K562 (cell line): ENCODE results near the gene ASPG. TPM values are rescaled to one million over a fixed set of nuclear protein-coding genes. Genes with fewer than 3 reads are reported as not detected.

Experiments used
- ATAC-seq: fragments of 200-7000 bp; cut with Tn5 transposase; 3 replicates; pipeline ENCODE4 v1.9.1; 2020; ENCODE audit warnings: moderate library complexity
- BruUV-seq: library from RNA; stranded (reverse); fragments of 400-500 nt; replicated peaks from 2 replicates; lab custom pipeline; 2021; lab: Mats Ljungman, UMichigan
- CTCF ChIA-PET: fragments of 300-600 bp; formaldehyde crosslinking; extraction: SDS; loops from one replicate; lab custom pipeline; 2021; ENCODE audit warnings: low intra/inter-chr PET ratio; lab: Yijun Ruan, JAX
- POLR2A ChIA-PET: fragments of 300-600, 350-650 bp; sonication (Branson Sonifier 250); formaldehyde crosslinking; extraction: SDS; loops from one replicate; lab custom pipeline; 2021; ENCODE audit warnings: antibody characterized with exemption, inconsistent platforms; lab: Yijun Ruan, JAX
- DNase-seq, 4 experiments: peaks; one replicate each; pipeline versions ENCODE4 v3.0.0 to v3.0.0-alpha.2; 2011 to 2018; ENCODE audit warnings: low spot score in 3 of 4, mixed read lengths in 3 of 4; ENCODE audit errors: extremely low read depth in 1 of 4
- FAIRE-seq: peaks from 2 replicates; lab custom pipeline; 2011; peaks lifted over from hg19 to GRCh38; lab: Jason Lieb, UNC
- H2AFZ ChIP-seq: 2 replicates; pipeline ENCODE4 v1.6.0; 2011; ENCODE audit warnings: low read depth, low read length, control low read depth, inconsistent platforms
- H3K27ac ChIP-seq: fragments of 200-600 bp; 3 replicates; pipeline ENCODE4 v1.8.0; 2011; ENCODE audit warnings: low read depth, mild to moderate bottlenecking, control low read depth, inconsistent platforms, low read length, moderate library complexity, mixed read lengths; ENCODE audit errors: extremely low read depth
- H3K27me3 ChIP-seq, 2 experiments: fragments of 300-600 bp in 1 of 2; 2 replicates in 1 of 2; 3 replicates in 1 of 2; pipeline versions ENCODE4 v1.6.0 to v1.8.0; 2011; ENCODE audit warnings: inconsistent platforms in 2 of 2, low read length in 2 of 2, mild to moderate bottlenecking in 1 of 2, mixed read lengths in 1 of 2, moderate library complexity in 1 of 2; ENCODE audit not compliant: control insufficient read depth in 2 of 2, insufficient read depth in 2 of 2
- H3K36me3 ChIP-seq: fragments of 300-600 bp; 3 replicates; pipeline ENCODE4 v1.8.0; 2011; ENCODE audit warnings: mild to moderate bottlenecking, low read length, inconsistent platforms; ENCODE audit not compliant: control insufficient read depth, insufficient read depth
- H3K4me1 ChIP-seq, 2 experiments: fragments of 200-600 bp in 1 of 2; replicated peaks in 1 of 2; 2 replicates in 1 of 2; 3 replicates in 1 of 2; pipeline versions ENCODE4 v1.5.1 to v1.8.0; 2011; ENCODE audit warnings: inconsistent platforms in 2 of 2, low read length in 2 of 2, mild to moderate bottlenecking in 1 of 2, mixed read lengths in 1 of 2, moderate library complexity in 1 of 2; ENCODE audit not compliant: control insufficient read depth in 2 of 2, insufficient read depth in 2 of 2
- H3K4me2 ChIP-seq: 2 replicates; pipeline ENCODE4 v1.6.1; 2011; ENCODE audit warnings: low read length, control low read depth, inconsistent platforms, mixed read lengths; ENCODE audit not compliant: insufficient read depth
- H3K4me3 ChIP-seq: fragments of 200-600 bp; sonication (generic), shearing (Covaris generic); 2 replicates; pipeline ENCODE4 v1.5.1; 2016; ENCODE audit warnings: control low read depth, inconsistent platforms
- H3K79me2 ChIP-seq: fragments of 200-600 bp; 3 replicates; pipeline ENCODE4 v1.8.0; 2011; ENCODE audit warnings: low read length, inconsistent platforms; ENCODE audit not compliant: control insufficient read depth, insufficient read depth
- H3K9ac ChIP-seq, 2 experiments: 2 replicates each; pipeline versions ENCODE4 v1.6.0 to v1.6.1; 2011; ENCODE audit warnings: low read depth in 2 of 2, low read length in 2 of 2, control low read depth in 1 of 2, inconsistent platforms in 1 of 2, mild to moderate bottlenecking in 1 of 2, mixed read lengths in 1 of 2; ENCODE audit not compliant: insufficient read depth in 1 of 2
- H3K9me1 ChIP-seq: one replicate; pipeline ENCODE4 v1.6.0; 2011; ENCODE audit warnings: inconsistent platforms, mild to moderate bottlenecking, low read length, moderate library complexity; ENCODE audit not compliant: control insufficient read depth, insufficient read depth
- H3K9me3 ChIP-seq: replicated peaks from 2 replicates; pipeline ENCODE4 v1.5.1; 2011; ENCODE audit warnings: low read depth, low read length, inconsistent platforms; ENCODE audit not compliant: control insufficient read depth, insufficient read depth
- H4K20me1 ChIP-seq: replicated peaks from 2 replicates; pipeline ENCODE4 v1.6.1; 2011; ENCODE audit warnings: low read length, inconsistent platforms, mixed read lengths; ENCODE audit not compliant: control insufficient read depth, insufficient read depth
- CHD7 ChIP-seq: fragments of 200-600 bp; sonication (generic); IDR thresholded peaks from one replicate; pipeline ENCODE4 v1.6.1; 2012; ENCODE audit warnings: mild to moderate bottlenecking, low read depth, low read length, inconsistent platforms
- TCF7 ChIP-seq: sonication (generic); IDR thresholded peaks from 2 replicates; pipeline ENCODE4 v1.6.1; 2016; ENCODE audit warnings: antibody characterized with exemption, borderline replicate concordance
- ZNF12 ChIP-seq: sonication (generic); formaldehyde crosslinking; IDR thresholded peaks from 2 replicates; pipeline ENCODE4 v1.4.0; 2020; ENCODE audit warnings: mild to moderate bottlenecking, missing genetic modification reagents
- ZNF408 ChIP-seq: fragments of 250-450 bp; sonication (Bioruptor Pico); IDR thresholded peaks from 2 replicates; pipeline ENCODE4 v1.4.0; 2020; ENCODE audit warnings: low read depth, mild to moderate bottlenecking, moderate library complexity
- ZNF507 ChIP-seq: conservative IDR thresholded peaks from 2 replicates; pipeline ENCODE4 v1.6.1; 2017; ENCODE audit warnings: missing genetic modification characterization, missing compliant biosample characterization
- ZNF699 ChIP-seq: fragments of 250-450 bp; sonication (Bioruptor Pico); IDR thresholded peaks from 2 replicates; pipeline ENCODE4 v1.8.0; 2021; ENCODE audit warnings: mild to moderate bottlenecking, moderate library complexity; ENCODE audit not compliant: insufficient replicate concordance
- WGBS: fragments of 100-300 bp; shearing (Covaris generic); methylation state at CpG from one replicate; pipeline ENCODE4 v1.1.6; 2016; ENCODE audit warnings: low coverage, mixed read lengths; ENCODE audit not compliant: insufficient coverage; ENCODE audit errors: missing lambda C conversion rate; 5-methylcytosine and 5-hydroxymethylcytosine counted together
- in situ Hi-C: fragments of 300-500 bp; cut with MboI; formaldehyde crosslinking; loops from 4 replicates; pipeline ENCODE4 v1.15.0; 2018; ENCODE audit warnings: inconsistent platforms, mixed read lengths
- intact Hi-C: fragments of 100-400 bp; cut with micrococcal nuclease; formaldehyde crosslinking; loops from 2 replicates; pipeline ENCODE4 v1.14.2; 2022
- polyA plus RNA-seq, 8 experiments: library from polyadenylated mRNA; depleted of rRNA in 4 of 8; stranded (reverse) in 5 of 8; unstranded in 3 of 8; fragments of >200 nt; fragmentation: Nextera tagmentation in 2 of 8; fragmentation: Illumina TruSeq in 1 of 8; extraction: Ambion mirVana in 2 of 8; extraction: Trizol in 1 of 8; gene quantifications; 2 replicates each; pipeline versions ENCODE4 v1.2.1 to v1.2.3, GENCODE V29; 2011 to 2014; ENCODE audit warnings: inconsistent platforms in 1 of 8, missing spikeins in 1 of 8
- total RNA-seq, 7 experiments: library from RNA; depleted of rRNA in 6 of 7; stranded (reverse); fragments of >200 nt in 6 of 7; fragmentation: Illumina TruSeq in 2 of 7; extraction: Trizol in 2 of 7; gene quantifications; 2 replicates each; pipeline versions ENCODE4 v1.2.1 to v1.2.3, GENCODE V29; 2011 to 2021; ENCODE audit warnings: low replicate concordance in 1 of 7

Gene ASPG
- total and polyA plus RNA-seq, 9 of the 15 experiments (the other 6 are each of a cell fraction or from before 2014, with no cell fraction given): 0.18 TPM; not detected in 8

- intact Hi-C loops: no loop called here
- Histone ChIP-seq H3K4me2 (no peak overlapping the region), H3K4me1 (no peaks in the 10 kb centered on the region), H2AFZ (no peak overlapping the region), H4K20me1 (no peaks in the 10 kb centered on the region), H3K4me3 (no peak overlapping the region), H3K9me1 (no peaks in the 10 kb centered on the region), H3K79me2 (no peaks in the 10 kb centered on the region), H3K9me3 (no peaks in the 10 kb centered on the region), H3K27me3 (peaks cover 7 to 46% of the 10 kb centered on the region in 2 experiments; a peak in 3 of 5 replicates), H3K36me3 (no peaks in the 10 kb centered on the region), H3K9ac (no peak overlapping the region), H3K27ac (no peak overlapping the region)
- ATAC-seq: no peak
- WGBS: 2% methylated on average over 13 of the region's 14 CpGs
- no peak for FAIRE-seq
- no peak for DNase-seq
- POLR2A ChIA-PET: no interaction called here
- in situ Hi-C loops: no loop called here
- TF ChIP-seq TCF7 (no peak), ZNF12 (CRISPR knock-in tag) (no peak), ZNF507 (tag) (no peak), ZNF699 (CRISPR knock-in tag) (no peak), ZNF408 (CRISPR knock-in tag) (no peak), CHD7 (no peak)
- CTCF ChIA-PET: no interaction called here
- no TSS peak for BruUV-seq
Observed at GRCh38 chr14:104037074-104037473, 48.4 kb upstream of the ASPG start.
